GM19438 (cell line): Measurements from ENCODE around the gene PGA4.

Experiments used
- ATAC-seq: cut with Tn5 transposase; IDR thresholded peaks from one replicate; pipeline ENCODE4 v1.9.1; 2021; ENCODE audit warnings: low read depth; ENCODE audit not compliant: unreplicated experiment

The PGA4 gene

DNA sequence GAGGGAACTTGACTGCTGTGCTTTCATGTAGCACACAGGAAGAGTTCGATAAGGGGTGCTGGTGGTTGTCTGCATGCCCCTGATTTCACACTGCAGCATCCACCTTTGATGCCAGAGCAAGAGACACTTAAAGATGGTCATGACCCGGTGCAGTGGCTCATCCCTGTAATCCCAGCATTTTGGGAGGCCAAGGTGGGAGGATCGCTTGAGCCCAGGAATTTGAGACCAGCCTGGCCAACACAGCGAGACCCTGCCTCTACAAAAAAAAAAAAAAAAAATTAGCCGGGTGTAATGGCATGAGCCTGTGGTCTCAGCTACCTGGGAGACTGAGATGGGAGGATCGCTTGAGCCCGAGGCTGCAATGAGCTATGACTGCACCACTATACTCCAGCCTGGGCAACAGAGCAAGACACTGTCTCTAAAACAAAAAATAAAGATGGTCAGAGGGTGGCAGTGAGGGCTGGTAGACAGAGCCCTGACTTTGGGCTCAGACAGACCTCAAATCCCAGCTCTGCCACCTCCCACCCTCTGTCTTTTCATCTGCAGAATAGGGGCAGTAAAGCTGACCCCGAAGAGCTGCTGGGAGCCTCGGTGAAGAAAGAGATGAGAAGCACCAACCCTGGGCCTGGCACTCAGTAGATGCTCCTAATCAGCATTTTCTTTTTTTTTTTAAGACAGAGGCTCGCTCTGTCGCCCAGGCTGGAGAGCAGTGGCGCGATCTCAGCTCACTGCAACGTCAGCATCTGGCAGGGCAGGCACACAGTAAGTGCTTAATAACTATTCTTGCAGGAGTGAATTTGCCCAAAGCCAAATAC is 55.2 kb downstream of the PGA4 start:
- ATAC-seq = no peak

GRCh38 chr11:61278001-61278470 is 55.9 kb downstream of the PGA4 start:
- no peak for ATAC-seq

DNA sequence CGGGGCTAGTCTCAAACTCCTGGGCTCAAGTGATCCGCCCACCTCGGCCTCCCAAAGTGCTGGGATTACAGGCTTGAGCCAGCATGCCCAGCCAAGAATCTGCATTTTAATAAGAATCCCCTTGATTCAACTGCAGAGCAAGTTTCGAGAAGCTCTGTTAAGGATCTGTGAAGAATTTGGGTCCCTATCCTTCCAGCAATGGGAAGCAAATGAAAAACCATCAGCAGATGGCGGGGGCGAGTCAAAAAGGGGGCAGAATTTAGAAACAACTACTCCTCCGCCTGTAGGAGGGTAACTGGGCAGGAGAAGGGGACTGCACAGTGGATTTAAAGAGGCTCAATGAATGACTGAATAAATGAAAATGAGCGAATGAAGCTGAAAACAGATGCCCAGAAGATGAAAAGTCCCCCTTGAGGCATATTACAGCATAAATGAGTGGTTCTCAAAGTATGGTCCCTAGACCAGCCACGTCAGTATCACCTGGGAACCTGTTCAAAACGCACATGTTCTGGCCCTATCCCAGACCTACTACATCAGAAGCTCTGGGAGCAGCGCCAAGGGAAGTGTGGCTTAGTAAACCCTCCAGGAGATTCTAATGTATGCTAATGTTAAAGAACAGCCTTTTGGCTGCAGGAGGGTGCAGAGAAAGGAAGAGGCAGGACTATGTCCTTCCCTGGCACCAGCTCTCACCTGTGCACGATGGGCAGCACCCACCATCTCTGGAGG is 58.0 kb downstream of the PGA4 start:
- no peak for ATAC-seq

DNA sequence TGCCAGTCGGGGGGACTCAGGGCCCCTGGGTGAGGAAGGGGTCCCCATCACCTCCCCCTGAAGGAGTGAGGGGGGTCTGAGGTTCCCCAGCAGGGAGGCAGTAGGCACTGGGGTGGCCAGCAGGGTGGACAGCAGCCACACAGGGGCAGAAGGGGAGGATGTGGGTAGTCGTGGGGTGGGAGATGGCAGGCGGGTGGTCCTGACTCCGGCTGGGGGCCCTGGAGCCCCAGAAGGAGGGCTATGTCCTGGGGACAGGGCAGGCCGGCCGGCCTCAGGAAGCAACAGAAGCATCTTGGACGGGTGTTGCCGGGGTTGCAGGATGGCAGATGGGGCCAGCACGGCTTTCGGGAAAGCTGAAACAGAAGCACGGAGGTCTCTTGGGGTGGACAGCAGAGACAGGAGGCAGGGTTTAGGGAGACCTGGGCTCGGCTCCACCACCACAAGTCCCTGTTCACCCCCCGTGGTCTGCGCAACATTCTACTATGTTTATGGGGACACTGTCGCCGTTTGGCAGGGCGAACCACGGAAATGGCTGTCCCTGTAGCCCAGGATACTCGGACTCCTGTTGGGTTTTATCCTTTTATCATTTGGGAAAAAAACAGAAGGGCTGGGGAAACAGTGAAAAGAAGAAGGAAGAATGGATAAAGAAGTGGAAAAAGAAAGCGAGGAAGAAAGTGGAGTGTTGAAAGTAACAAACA is 58.9 kb downstream of the PGA4 start:
- no peak for ATAC-seq
